ENCODE measurements around the gene BICD2. TPM values are rescaled to one million over a fixed set of nuclear protein-coding genes. Genes with fewer than 3 reads are reported as not detected.
A peak's percentile ranks its signal among the peaks of the same experiment; 100 is the strongest.

The BICD2 gene
- total RNA-seq, 2 experiments from 2014 or later = 26.4 to 27.2 TPM

GRCh38 chr9:92719028-92719647, 45.5 kb downstream of the BICD2 start:
- no peak for ATAC-seq
- H3K9me3 Mint-ChIP-seq (ENCODE audit: low read depth) = no peaks in the 10 kb centered on the region
- CTCF ChIA-PET = interaction anchor here (1.2 to 3.9 kb wide), 2 partner anchors 10 to 70 kb away, joined by 3 to 17 read pairs; no protein-coding TSS in a partner anchor
- peaks cover 14% of the 10 kb centered on the region for H3K4me1 Mint-ChIP-seq
- no peak overlapping the region for H3K4me3 Mint-ChIP-seq
- no peaks in the 10 kb centered on the region for H3K27me3 Mint-ChIP-seq
- no peak overlapping the region for H3K27ac Mint-ChIP-seq
- no peak for DNase-seq
- H3K36me3 Mint-ChIP-seq = peaks cover 26% of the 10 kb centered on the region

- no peak overlapping the region for H3K4me3 Mint-ChIP-seq
- ATAC-seq = no peak
- H3K27ac Mint-ChIP-seq = no peak overlapping the region
- CTCF ChIA-PET = interaction anchor here (1.5 to 3.9 kb wide), 4 partner anchors 12 to 73 kb away, joined by 3 to 30 read pairs (median 13); no protein-coding TSS in a partner anchor
- peaks cover 30% of the 10 kb centered on the region for H3K36me3 Mint-ChIP-seq
- peak; percentile 39 for DNase-seq
- no peaks in the 10 kb centered on the region for H3K27me3 Mint-ChIP-seq
- no peaks in the 10 kb centered on the region for H3K9me3 Mint-ChIP-seq (ENCODE audit: low read depth)
- H3K4me1 Mint-ChIP-seq = peaks cover 17% of the 10 kb centered on the region
These were observed 46.3 kb downstream of the BICD2 start for GRCh38 chr9:92718086-92719001.

- H3K27me3 Mint-ChIP-seq = no peaks in the 10 kb centered on the region
- DNase-seq = peak; percentile 27
- no peak for ATAC-seq
- H3K4me1 Mint-ChIP-seq = peaks cover 22% of the 10 kb centered on the region
- peaks cover 33% of the 10 kb centered on the region for H3K36me3 Mint-ChIP-seq
- H3K9me3 Mint-ChIP-seq (ENCODE audit: low read depth) = no peaks in the 10 kb centered on the region
- no peak overlapping the region for H3K4me3 Mint-ChIP-seq
- CTCF ChIA-PET = interaction anchor here (0.9 to 3.9 kb wide), 15 partner anchors 11 to 578 kb away, joined by 3 to 30 read pairs (median 3); no protein-coding TSS in a partner anchor
- H3K27ac Mint-ChIP-seq = no peak overlapping the region
These were observed 47.2 kb downstream of the BICD2 start for GRCh38 chr9:92717201-92718085.

DNA sequence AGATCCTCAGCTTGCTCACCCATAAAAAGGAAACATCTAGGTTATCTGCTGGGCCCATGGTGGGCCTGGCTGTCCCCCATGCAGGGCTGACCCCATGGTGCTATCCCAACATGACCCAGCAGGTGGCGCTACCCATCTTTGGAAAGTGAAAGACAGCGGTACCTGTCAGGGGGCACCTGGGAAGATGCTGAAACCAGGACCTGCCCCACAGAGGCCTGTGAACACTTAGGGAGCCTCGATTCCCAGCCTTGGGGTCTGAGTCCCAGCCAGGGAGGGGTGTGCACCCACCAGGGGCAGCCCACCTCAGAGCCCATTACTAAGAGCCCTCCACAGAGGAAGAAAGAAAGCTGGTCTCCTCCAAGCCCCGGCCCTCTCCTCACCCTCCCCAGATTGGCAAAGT, 48.1 kb downstream of the BICD2 start:
- H3K27ac Mint-ChIP-seq = peak overlapping the region; percentile 59
- peaks cover 26% of the 10 kb centered on the region for H3K4me1 Mint-ChIP-seq
- H3K36me3 Mint-ChIP-seq = peaks cover 33% of the 10 kb centered on the region
- H3K4me3 Mint-ChIP-seq = no peak overlapping the region
- DNase-seq (peak; percentile 84), ATAC-seq (peak; percentile 71)
- no peaks in the 10 kb centered on the region for H3K27me3 Mint-ChIP-seq
- CTCF ChIA-PET = interaction anchor here (0.7 to 3.9 kb wide), 18 partner anchors 10 to 581 kb away, joined by 3 to 30 read pairs (median 3); no protein-coding TSS in a partner anchor
- H3K9me3 Mint-ChIP-seq (ENCODE audit: low read depth) = no peaks in the 10 kb centered on the region

DNA sequence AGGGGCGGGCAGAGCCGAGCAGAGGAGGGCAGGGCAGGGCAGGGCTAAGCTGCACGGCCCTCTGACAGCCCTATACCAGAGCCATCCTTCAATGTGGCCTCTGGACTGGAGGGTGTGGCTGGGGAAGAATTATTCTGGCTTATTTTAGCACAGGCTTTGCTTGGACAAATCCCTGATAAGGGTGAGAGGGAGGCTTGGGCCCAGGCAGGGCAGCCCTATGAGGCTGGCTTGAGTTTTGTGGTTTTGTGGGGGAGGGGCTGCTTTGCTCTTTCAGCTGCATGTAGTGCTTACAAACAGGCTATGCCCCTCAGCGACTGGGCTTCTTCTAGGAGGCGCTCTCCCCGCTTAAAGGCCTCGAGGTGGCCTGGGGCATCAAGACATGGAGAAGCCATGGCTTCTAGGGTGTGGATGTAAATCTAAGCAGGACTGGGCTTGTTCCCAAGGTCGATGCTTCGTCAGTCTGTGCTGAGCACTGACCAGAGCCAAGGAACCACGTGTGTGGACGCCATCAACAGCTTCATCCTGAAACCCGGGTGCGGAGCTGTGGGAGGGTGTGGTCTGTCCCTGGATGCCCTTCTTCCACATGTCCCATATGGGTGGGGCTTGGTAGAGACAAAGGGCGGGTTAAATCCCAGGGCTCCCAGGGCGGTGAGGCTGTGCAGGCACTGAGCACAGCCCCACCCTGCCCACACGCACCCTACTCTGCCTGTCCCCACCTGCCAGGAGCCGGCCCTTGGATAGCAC, 49.0 kb downstream of the BICD2 start:
- H3K4me1 Mint-ChIP-seq = peaks cover 26% of the 10 kb centered on the region
- no peak for ATAC-seq
- H3K27me3 Mint-ChIP-seq = no peaks in the 10 kb centered on the region
- H3K9me3 Mint-ChIP-seq (ENCODE audit: low read depth) = no peaks in the 10 kb centered on the region
- DNase-seq = no peak
- H3K4me3 Mint-ChIP-seq = no peak overlapping the region
- no peak overlapping the region for H3K27ac Mint-ChIP-seq
- H3K36me3 Mint-ChIP-seq = peaks cover 32% of the 10 kb centered on the region
- CTCF ChIA-PET = interaction anchor here (0.6 to 3.9 kb wide), 12 partner anchors 15 to 1186 kb away, joined by 3 to 30 read pairs (median 3); no protein-coding TSS in a partner anchor

DNA sequence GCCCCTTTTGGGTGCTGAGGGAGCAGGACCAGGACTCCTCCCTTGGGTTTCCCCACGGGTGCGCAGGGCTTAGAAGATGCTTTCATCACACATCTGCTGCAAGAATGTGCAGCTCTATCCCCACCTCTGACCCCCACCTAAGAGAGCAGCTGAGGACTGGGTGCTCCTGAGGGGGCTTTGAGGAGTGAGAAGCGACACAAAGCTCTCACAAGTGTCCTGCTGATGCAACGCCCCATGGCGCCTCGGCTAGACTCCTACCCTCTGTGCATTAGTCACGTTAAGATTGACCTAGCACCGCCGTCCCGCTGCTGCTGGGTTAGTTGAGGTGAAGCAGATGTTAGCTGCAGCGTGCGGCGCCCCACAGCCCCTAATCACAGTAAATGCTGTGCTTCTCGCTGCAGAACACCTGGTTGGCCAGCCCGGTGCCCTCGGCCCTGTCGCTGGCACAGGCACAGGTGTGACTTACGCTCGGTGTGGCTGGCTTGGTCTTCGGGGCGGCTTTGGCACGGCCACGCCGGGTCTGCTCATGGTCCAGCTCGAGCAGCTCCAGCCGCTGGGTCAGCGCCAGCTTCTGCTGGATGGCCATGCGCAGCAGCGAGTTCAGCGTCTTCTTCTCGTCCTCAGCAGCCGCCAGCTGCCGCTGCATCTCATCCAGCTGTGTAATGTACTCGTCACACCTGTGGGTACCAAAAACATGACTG, 49.7 kb downstream of the BICD2 start:
- no peak for ATAC-seq
- CTCF ChIA-PET = interaction anchor here (1.2 to 3.6 kb wide), 3 partner anchors 76 to 579 kb away, joined by 3 to 30 read pairs (median 4); no protein-coding TSS in a partner anchor
- H3K4me3 Mint-ChIP-seq = no peak overlapping the region
- no peaks in the 10 kb centered on the region for H3K9me3 Mint-ChIP-seq (ENCODE audit: low read depth)
- DNase-seq = no peak
- no peak overlapping the region for H3K27ac Mint-ChIP-seq
- H3K36me3 Mint-ChIP-seq = peaks cover 26% of the 10 kb centered on the region
- peaks cover 26% of the 10 kb centered on the region for H3K4me1 Mint-ChIP-seq
- no peaks in the 10 kb centered on the region for H3K27me3 Mint-ChIP-seq

DNA sequence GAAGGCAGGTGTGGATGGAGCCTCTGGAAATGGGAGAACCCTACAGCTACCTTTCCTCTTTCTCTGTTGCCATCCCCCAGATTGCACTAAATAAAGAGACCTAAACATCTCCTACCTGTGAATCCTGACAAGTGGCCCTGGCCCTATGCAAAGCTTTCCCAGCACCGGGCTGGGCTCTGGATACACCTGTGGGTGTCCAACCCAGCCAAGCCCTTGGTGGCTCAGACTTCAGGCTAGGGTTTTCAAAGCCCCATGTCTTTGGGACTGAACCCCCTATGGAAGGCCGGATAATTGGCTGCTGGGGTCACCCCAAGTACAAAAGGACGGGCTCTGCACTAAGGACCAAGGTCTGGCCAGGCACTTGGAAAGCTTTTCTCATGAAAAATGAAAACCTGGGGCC, 50.6 kb downstream of the BICD2 start:
- H3K4me3 Mint-ChIP-seq = no peak overlapping the region
- peaks cover 19% of the 10 kb centered on the region for H3K36me3 Mint-ChIP-seq
- no peaks in the 10 kb centered on the region for H3K27me3 Mint-ChIP-seq
- peaks cover 26% of the 10 kb centered on the region for H3K4me1 Mint-ChIP-seq
- DNase-seq (no peak), ATAC-seq (no peak)
- CTCF ChIA-PET = interaction anchor here (1.1 to 2.5 kb wide), 3 partner anchors 51 to 77 kb away, joined by 4 to 6 read pairs (median 5); partner anchors contain the start of gene BICD2
- H3K9me3 Mint-ChIP-seq (ENCODE audit: low read depth) = no peaks in the 10 kb centered on the region
- no peak overlapping the region for H3K27ac Mint-ChIP-seq

- DNase-seq = no peak
- ATAC-seq = no peak
- no peaks in the 10 kb centered on the region for H3K27me3 Mint-ChIP-seq
- H3K4me1 Mint-ChIP-seq = peaks cover 26% of the 10 kb centered on the region
- no peak overlapping the region for H3K27ac Mint-ChIP-seq
- peaks cover 17% of the 10 kb centered on the region for H3K36me3 Mint-ChIP-seq
- no peak overlapping the region for H3K4me3 Mint-ChIP-seq
- no peaks in the 10 kb centered on the region for H3K9me3 Mint-ChIP-seq (ENCODE audit: low read depth)
- CTCF ChIA-PET = interaction anchor here (1.1 to 2.5 kb wide), 5 partner anchors 43 to 78 kb away, joined by 4 to 6 read pairs (median 4); partner anchors contain the start of genes BICD2 and IPPK
These were observed 51.1 kb downstream of the BICD2 start for GRCh38 chr9:92713528-92713927.

GRCh38 chr9:92712767-92713166, 51.9 kb downstream of the BICD2 start:
- DNase-seq (no peak), ATAC-seq (no peak)
- H3K36me3 Mint-ChIP-seq = peaks cover 16% of the 10 kb centered on the region
- H3K27ac Mint-ChIP-seq = no peak overlapping the region
- H3K27me3 Mint-ChIP-seq = no peaks in the 10 kb centered on the region
- H3K9me3 Mint-ChIP-seq (ENCODE audit: low read depth) = no peaks in the 10 kb centered on the region
- H3K4me1 Mint-ChIP-seq = peaks cover 26% of the 10 kb centered on the region
- CTCF ChIA-PET = interaction anchor here (1.2 to 2.5 kb wide), 4 partner anchors 42 to 78 kb away, joined by 4 to 6 read pairs (median 4); partner anchors contain the start of genes BICD2 and IPPK
- no peak overlapping the region for H3K4me3 Mint-ChIP-seq

DNA sequence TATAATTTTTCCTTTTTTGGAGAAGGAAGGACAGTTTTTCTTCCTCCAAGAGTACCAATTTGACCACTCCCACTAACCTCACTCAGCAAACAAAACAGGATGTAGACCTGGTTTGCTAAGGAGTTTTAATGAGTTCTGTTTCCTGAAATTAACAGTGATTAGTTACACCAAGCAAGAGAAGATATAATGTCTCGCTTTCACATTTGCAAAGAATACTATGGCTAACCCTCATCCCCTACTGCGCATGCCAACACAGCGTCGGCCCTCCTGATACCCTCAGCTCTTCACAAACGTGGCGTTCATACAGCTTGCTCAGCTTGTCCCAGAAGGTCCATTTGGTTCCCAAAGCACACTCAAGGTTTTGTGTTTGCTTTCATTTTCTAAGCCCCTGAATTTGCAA, 52.8 kb downstream of the BICD2 start:
- ATAC-seq = peak; percentile 69
- peak overlapping the region; percentile 86 for H3K27ac Mint-ChIP-seq
- no peaks in the 10 kb centered on the region for H3K9me3 Mint-ChIP-seq (ENCODE audit: low read depth)
- H3K36me3 Mint-ChIP-seq = peaks cover 12% of the 10 kb centered on the region
- CTCF ChIA-PET = interaction anchor here (1.3 to 2.5 kb wide), 3 partner anchors 41 to 79 kb away, joined by 4 to 6 read pairs (median 4); partner anchors contain the start of genes BICD2 and IPPK
- peaks cover 33% of the 10 kb centered on the region for H3K4me1 Mint-ChIP-seq
- peak; percentile 52 for DNase-seq
- H3K4me3 Mint-ChIP-seq = peak overlapping the region; percentile 51
- H3K27me3 Mint-ChIP-seq = no peaks in the 10 kb centered on the region

GRCh38 chr9:92711146-92711545, 53.5 kb downstream of the BICD2 start:
- H3K36me3 Mint-ChIP-seq = peaks cover 12% of the 10 kb centered on the region
- peak overlapping the region; percentile 36 for H3K27ac Mint-ChIP-seq
- H3K9me3 Mint-ChIP-seq (ENCODE audit: low read depth) = no peaks in the 10 kb centered on the region
- H3K4me3 Mint-ChIP-seq = no peak overlapping the region
- no peaks in the 10 kb centered on the region for H3K27me3 Mint-ChIP-seq
- ATAC-seq (no peak), DNase-seq (no peak)
- H3K4me1 Mint-ChIP-seq = peaks cover 35% of the 10 kb centered on the region
- CTCF ChIA-PET = no interaction called here
